K562 (cell line): ENCODE data around the gene LCN15. TPM values are rescaled to one million over a fixed set of nuclear protein-coding genes. Genes with fewer than 3 reads are reported as not detected.

Experiments used
- BACH1 ChIP-seq: fragments of 200-800 bp; sonication (Bioruptor generic); IDR thresholded peaks from 2 replicates; pipeline ENCODE4 v1.6.1; 2016; ENCODE audit warnings: missing genetic modification characterization, missing compliant biosample characterization
- CEBPG ChIP-seq, 3 experiments: fragments of 200-800 bp in 1 of 3; sonication (Bioruptor generic) in 1 of 3; sonication (generic) in 1 of 3; formaldehyde crosslinking in 1 of 3; IDR thresholded peaks in 2 of 3; conservative IDR thresholded peaks in 1 of 3; 2 replicates each; pipeline versions ENCODE4 v1.6.1 to v1.8.0; 2016 to 2022; ENCODE audit warnings: missing compliant biosample characterization in 2 of 3, missing genetic modification characterization in 2 of 3, mild to moderate bottlenecking in 1 of 3, missing genetic modification reagents in 1 of 3
- HMGN3 ChIP-seq: IDR thresholded peaks from 2 replicates; pipeline ENCODE4 v1.6.1; 2011; ENCODE audit warnings: borderline replicate concordance, low read depth, mild to moderate bottlenecking, mixed read lengths, low read length; ENCODE audit not compliant: insufficient read length; ENCODE audit errors: extremely low read depth
- IRF2 ChIP-seq: sonication (generic); formaldehyde crosslinking; IDR thresholded peaks from 2 replicates; pipeline ENCODE4 v1.8.1; 2022; ENCODE audit warnings: mild to moderate bottlenecking, missing genetic modification reagents
- MCM5 ChIP-seq: fragments of 450-650 bp; IDR thresholded peaks from 2 replicates; pipeline ENCODE4 v1.6.1; 2016; ENCODE audit warnings: low read depth
- NBN ChIP-seq: fragments of 450-650 bp; IDR thresholded peaks from 2 replicates; pipeline ENCODE4 v1.6.1; 2016; ENCODE audit warnings: low read depth, mild to moderate bottlenecking
- NELFE ChIP-seq: IDR thresholded peaks from 2 replicates; pipeline ENCODE4 v1.6.1; 2011; ENCODE audit warnings: mild to moderate bottlenecking; ENCODE audit not compliant: insufficient read depth, insufficient read length
- NUFIP1 ChIP-seq: fragments of 450-650 bp; IDR thresholded peaks from 2 replicates; pipeline ENCODE4 v1.6.1; 2018; ENCODE audit not compliant: partially characterized antibody
- RAD21 ChIP-seq, 2 experiments: fragments of 250-450 bp in 1 of 2; fragments of 450-650 bp in 1 of 2; sonication (Bioruptor Pico) in 1 of 2; formaldehyde crosslinking in 1 of 2; IDR thresholded peaks in 1 of 2; conservative IDR thresholded peaks in 1 of 2; 2 replicates each; pipeline versions ENCODE4 v1.4.0 to v1.8.0; 2020 to 2022; ENCODE audit warnings: mild to moderate bottlenecking in 2 of 2, moderate library complexity in 1 of 2
- RBM15 ChIP-seq: fragments of 200-400 bp; formaldehyde crosslinking; IDR thresholded peaks from 2 replicates; pipeline ENCODE4 v1.6.1; 2018; ENCODE audit warnings: mild to moderate bottlenecking, low read length, moderate library complexity; ENCODE audit not compliant: insufficient read depth
- SAFB2 ChIP-seq: fragments of 200-400 bp; formaldehyde crosslinking; IDR thresholded peaks from 2 replicates; pipeline ENCODE4 v1.6.1; 2018; ENCODE audit warnings: borderline replicate concordance, low read length, low read depth, moderate library complexity; ENCODE audit not compliant: severe bottlenecking
- SIN3A ChIP-seq, 2 experiments: fragments of 150-350 bp in 1 of 2; IDR thresholded peaks; 2 replicates each; pipeline ENCODE4 v1.6.1; 2011 to 2016; ENCODE audit warnings: borderline replicate concordance in 2 of 2, low read depth in 2 of 2, low read length in 2 of 2, mild to moderate bottlenecking in 2 of 2, moderate library complexity in 2 of 2; ENCODE audit not compliant: control insufficient read depth in 1 of 2
- SUPT5H ChIP-seq: fragments of 450-650 bp; IDR thresholded peaks from 2 replicates; pipeline ENCODE4 v1.6.1; 2016
- TBL1XR1 ChIP-seq, 2 experiments: IDR thresholded peaks; 2 replicates each; pipeline ENCODE4 v1.6.1; 2012; ENCODE audit warnings: improper control_type of control experiment in 2 of 2, low read length in 2 of 2, mild to moderate bottlenecking in 1 of 2
- TSC22D4 ChIP-seq: fragments of 450-650 bp; IDR thresholded peaks from 2 replicates; pipeline ENCODE4 v1.6.1; 2016; ENCODE audit warnings: missing genetic modification characterization, missing biosample characterization, control low read depth
- YY1 ChIP-seq, 3 experiments: IDR thresholded peaks; 2 replicates each; pipeline ENCODE4 v1.6.1; 2011; ENCODE audit warnings: low read length in 2 of 3, mild to moderate bottlenecking in 2 of 3, moderate library complexity in 2 of 3, borderline replicate concordance in 1 of 3, control low read depth in 1 of 3, low read depth in 1 of 3; ENCODE audit not compliant: insufficient read depth in 3 of 3, insufficient replicate concordance in 2 of 3, control insufficient read depth in 1 of 3, insufficient read length in 1 of 3; ENCODE audit errors: extremely low read depth in 1 of 3
- ZNF140 ChIP-seq: fragments of 250-450 bp; sonication (Bioruptor Pico); IDR thresholded peaks from 2 replicates; pipeline ENCODE4 v1.8.0; 2021; ENCODE audit warnings: moderate library complexity, mild to moderate bottlenecking, inconsistent platforms
- ZNF263 ChIP-seq: sonication (generic); formaldehyde crosslinking; IDR thresholded peaks from 2 replicates; pipeline ENCODE4 v1.8.0; 2022; ENCODE audit warnings: mild to moderate bottlenecking, missing genetic modification reagents, borderline replicate concordance
- ZNF764 ChIP-seq: fragments of 250-450 bp; sonication (Bioruptor Pico); IDR thresholded peaks from 2 replicates; pipeline ENCODE4 v1.4.0; 2020; ENCODE audit warnings: low read depth, mild to moderate bottlenecking, moderate library complexity
- polyA plus RNA-seq, 8 experiments: library from polyadenylated mRNA; depleted of rRNA in 4 of 8; stranded (reverse) in 5 of 8; unstranded in 3 of 8; fragments of >200 nt; fragmentation: Nextera tagmentation in 2 of 8; fragmentation: Illumina TruSeq in 1 of 8; extraction: Ambion mirVana in 2 of 8; extraction: Trizol in 1 of 8; gene quantifications; 2 replicates each; pipeline versions ENCODE4 v1.2.1 to v1.2.3, GENCODE V29; 2011 to 2014; ENCODE audit warnings: inconsistent platforms in 1 of 8, missing spikeins in 1 of 8
- total RNA-seq, 7 experiments: library from RNA; depleted of rRNA in 6 of 7; stranded (reverse); fragments of >200 nt in 6 of 7; fragmentation: Illumina TruSeq in 2 of 7; extraction: Trizol in 2 of 7; gene quantifications; 2 replicates each; pipeline versions ENCODE4 v1.2.1 to v1.2.3, GENCODE V29; 2011 to 2021; ENCODE audit warnings: low replicate concordance in 1 of 7
- TF ChIP-seq, protein P1 (sequence below): sonication (generic); IDR thresholded peaks from 2 replicates; pipeline ENCODE4 v1.6.1; 2016
- TF ChIP-seq, protein P2 (sequence below): sonication (generic); formaldehyde crosslinking; IDR thresholded peaks from 2 replicates; pipeline ENCODE4 v1.8.0; 2022; ENCODE audit warnings: mild to moderate bottlenecking, missing genetic modification reagents

Gene LCN15
- total and polyA plus RNA-seq, 9 of the 15 experiments (the other 6 are each of a cell fraction or from before 2014, with no cell fraction given) = 0.66 TPM; not detected in 8

- TF ChIP-seq CEBPG (CRISPR knock-in tag; IDR thresholded peaks at IDR 0.05) (no peak), CEBPG (tag; conservative IDR thresholded peaks at IDR 0.05 in 1 of 2, IDR thresholded peaks at IDR 0.05 in 1 of 2) (no peak), BACH1 (tag) (no peak), SIN3A (IDR thresholded peaks at IDR 0.05; ENCODE audit: borderline replicate concordance in 2 of 2, control insufficient read depth in 1 of 2, low read depth in 2 of 2, low read length in 2 of 2) (no peak), YY1 (IDR thresholded peaks at IDR 0.05; ENCODE audit: borderline replicate concordance in 1 of 3, control insufficient read depth in 1 of 3, extremely low read depth in 1 of 3, insufficient read depth in 3 of 3, insufficient read length in 1 of 3, insufficient replicate concordance in 2 of 3, low read depth in 1 of 3, low read length in 2 of 3) (peak in 1 of 3 experiments; percentile 60), SUPT5H (peak; percentile 77), NBN (no peak), HMGN3 (peak; percentile 80), MCM5 (no peak), ZNF140 (CRISPR knock-in tag) (no peak), SAFB2 (no peak), RAD21 (CRISPR knock-in tag; conservative IDR thresholded peaks at IDR 0.05 in 1 of 2, IDR thresholded peaks at IDR 0.05 in 1 of 2) (no peak), RBM15 (no peak), TSC22D4 (tag) (no peak), ZNF764 (CRISPR knock-in tag) (no peak), ZNF263 (CRISPR knock-in tag) (no peak), NUFIP1 (no peak), IRF2 (CRISPR knock-in tag) (no peak), NELFE (no peak), TBL1XR1 (IDR thresholded peaks at IDR 0.05; ENCODE audit: low read length in 2 of 2) (no peak)
- TF ChIP-seq, protein P1, sequence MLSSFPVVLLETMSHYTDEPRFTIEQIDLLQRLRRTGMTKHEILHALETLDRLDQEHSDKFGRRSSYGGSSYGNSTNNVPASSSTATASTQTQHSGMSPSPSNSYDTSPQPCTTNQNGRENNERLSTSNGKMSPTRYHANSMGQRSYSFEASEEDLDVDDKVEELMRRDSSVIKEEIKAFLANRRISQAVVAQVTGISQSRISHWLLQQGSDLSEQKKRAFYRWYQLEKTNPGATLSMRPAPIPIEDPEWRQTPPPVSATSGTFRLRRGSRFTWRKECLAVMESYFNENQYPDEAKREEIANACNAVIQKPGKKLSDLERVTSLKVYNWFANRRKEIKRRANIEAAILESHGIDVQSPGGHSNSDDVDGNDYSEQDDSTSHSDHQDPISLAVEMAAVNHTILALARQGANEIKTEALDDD = no peak
- TF ChIP-seq, protein P2, sequence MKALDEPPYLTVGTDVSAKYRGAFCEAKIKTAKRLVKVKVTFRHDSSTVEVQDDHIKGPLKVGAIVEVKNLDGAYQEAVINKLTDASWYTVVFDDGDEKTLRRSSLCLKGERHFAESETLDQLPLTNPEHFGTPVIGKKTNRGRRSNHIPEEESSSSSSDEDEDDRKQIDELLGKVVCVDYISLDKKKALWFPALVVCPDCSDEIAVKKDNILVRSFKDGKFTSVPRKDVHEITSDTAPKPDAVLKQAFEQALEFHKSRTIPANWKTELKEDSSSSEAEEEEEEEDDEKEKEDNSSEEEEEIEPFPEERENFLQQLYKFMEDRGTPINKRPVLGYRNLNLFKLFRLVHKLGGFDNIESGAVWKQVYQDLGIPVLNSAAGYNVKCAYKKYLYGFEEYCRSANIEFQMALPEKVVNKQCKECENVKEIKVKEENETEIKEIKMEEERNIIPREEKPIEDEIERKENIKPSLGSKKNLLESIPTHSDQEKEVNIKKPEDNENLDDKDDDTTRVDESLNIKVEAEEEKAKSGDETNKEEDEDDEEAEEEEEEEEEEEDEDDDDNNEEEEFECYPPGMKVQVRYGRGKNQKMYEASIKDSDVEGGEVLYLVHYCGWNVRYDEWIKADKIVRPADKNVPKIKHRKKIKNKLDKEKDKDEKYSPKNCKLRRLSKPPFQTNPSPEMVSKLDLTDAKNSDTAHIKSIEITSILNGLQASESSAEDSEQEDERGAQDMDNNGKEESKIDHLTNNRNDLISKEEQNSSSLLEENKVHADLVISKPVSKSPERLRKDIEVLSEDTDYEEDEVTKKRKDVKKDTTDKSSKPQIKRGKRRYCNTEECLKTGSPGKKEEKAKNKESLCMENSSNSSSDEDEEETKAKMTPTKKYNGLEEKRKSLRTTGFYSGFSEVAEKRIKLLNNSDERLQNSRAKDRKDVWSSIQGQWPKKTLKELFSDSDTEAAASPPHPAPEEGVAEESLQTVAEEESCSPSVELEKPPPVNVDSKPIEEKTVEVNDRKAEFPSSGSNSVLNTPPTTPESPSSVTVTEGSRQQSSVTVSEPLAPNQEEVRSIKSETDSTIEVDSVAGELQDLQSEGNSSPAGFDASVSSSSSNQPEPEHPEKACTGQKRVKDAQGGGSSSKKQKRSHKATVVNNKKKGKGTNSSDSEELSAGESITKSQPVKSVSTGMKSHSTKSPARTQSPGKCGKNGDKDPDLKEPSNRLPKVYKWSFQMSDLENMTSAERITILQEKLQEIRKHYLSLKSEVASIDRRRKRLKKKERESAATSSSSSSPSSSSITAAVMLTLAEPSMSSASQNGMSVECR (CRISPR knock-in tag) = no peak
These were observed 26.6 kb upstream of the LCN15 start, which contains the start of gene TMEM141 (continued) for GRCh38 chr9:136790640-136791515.
